C4-2B (cell line): ENCODE measurements around the gene ITGB1BP1.

Source experiments
- ZFX ChIP-seq: fragments of 450-650 bp; IDR thresholded peaks from 2 replicates; pipeline ENCODE4 v1.6.1; 2017
- TF ChIP-seq, protein P1 (sequence below): fragments of 450-650 bp; conservative IDR thresholded peaks from 2 replicates; pipeline ENCODE4 v1.5.1; 2017; ENCODE audit warnings: mild to moderate bottlenecking

DNA sequence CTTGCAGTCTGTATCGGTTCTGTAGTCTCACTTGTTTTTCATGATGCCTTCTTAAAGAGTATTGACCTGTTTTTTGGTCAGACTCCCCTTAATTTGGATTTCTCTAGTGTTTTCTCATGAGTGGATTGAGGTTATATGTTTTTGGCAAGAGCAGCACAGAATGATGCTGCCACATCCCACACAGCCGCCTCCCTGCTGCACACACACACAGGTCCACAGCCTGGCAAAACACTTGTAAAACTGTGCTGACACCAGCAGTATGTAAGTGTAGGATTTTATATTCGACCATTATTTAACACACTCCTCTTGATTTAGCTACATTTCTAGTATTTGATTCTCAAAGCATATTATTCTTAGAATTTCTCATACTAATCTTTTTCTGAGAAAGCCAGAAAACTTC, 68.1 kb downstream of the ITGB1BP1 start:
- TF ChIP-seq, protein P1, sequence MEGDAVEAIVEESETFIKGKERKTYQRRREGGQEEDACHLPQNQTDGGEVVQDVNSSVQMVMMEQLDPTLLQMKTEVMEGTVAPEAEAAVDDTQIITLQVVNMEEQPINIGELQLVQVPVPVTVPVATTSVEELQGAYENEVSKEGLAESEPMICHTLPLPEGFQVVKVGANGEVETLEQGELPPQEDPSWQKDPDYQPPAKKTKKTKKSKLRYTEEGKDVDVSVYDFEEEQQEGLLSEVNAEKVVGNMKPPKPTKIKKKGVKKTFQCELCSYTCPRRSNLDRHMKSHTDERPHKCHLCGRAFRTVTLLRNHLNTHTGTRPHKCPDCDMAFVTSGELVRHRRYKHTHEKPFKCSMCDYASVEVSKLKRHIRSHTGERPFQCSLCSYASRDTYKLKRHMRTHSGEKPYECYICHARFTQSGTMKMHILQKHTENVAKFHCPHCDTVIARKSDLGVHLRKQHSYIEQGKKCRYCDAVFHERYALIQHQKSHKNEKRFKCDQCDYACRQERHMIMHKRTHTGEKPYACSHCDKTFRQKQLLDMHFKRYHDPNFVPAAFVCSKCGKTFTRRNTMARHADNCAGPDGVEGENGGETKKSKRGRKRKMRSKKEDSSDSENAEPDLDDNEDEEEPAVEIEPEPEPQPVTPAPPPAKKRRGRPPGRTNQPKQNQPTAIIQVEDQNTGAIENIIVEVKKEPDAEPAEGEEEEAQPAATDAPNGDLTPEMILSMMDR: no peak
- no peak for TF ChIP-seq ZFX
